ENCODE data around the gene BTAF1. TPM values are rescaled to one million over a fixed set of nuclear protein-coding genes. Genes with fewer than 3 reads are reported as not detected.
A peak's percentile ranks its signal among the peaks of the same experiment; 100 is the strongest.

Gene BTAF1
- total RNA-seq, 1 experiment from 2014 or later: 33.8 TPM

DNA sequence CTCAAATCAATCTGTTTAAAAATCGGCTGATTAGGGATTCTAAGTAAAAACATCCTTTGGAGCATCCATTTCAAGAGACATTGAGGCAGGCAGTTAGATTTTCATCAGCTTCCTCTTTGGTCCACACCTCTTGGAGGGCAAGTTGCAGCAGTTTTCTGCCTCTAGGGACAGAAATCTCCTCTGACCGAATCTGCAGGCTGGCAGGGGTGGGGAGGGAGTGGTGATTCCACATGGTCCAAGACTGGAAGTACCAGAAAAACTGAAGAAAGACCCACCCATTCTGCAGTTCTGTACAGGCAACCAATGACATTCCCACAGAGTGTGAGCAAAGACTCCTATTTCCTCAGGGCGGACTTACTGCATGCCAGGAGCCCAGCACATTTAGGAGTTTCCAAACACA lies 43.3 kb upstream of the BTAF1 start:
- H3K4me1 ChIP-seq (ENCODE audit: control insufficient read depth, insufficient read depth, low read length): peaks cover 15% of the 10 kb centered on the region; the same call in 1 of the 2 replicates
- intact Hi-C loops (cut with micrococcal nuclease; ENCODE audit: unreplicated experiment) (no loop called here), in situ Hi-C loops (cut with HindIII; ENCODE audit: low pct_unique_long_range_greater_than_20kb, low sequenced_read_pairs) (no loop called here)
- H3K36me3 ChIP-seq (ENCODE audit: control insufficient read depth, insufficient read depth, low read length): no peaks in the 10 kb centered on the region
- ChIA-PET CTCF (no interaction called here), POLR2A (no interaction called here)
- no peak overlapping the region; the same call in 1 of the 2 replicates for H3K27ac ChIP-seq (ENCODE audit: low read length)
- no TSS peak for BruUV-seq (replicated peaks)
- no peak for DNase-seq (ENCODE audit: low read depth, low spot score)
- 0 out of 2 replicates have a peak, but pooled peaks have one; percentile 35 for ATAC-seq
- no peak for TF ChIP-seq CTCF (IDR thresholded peaks at IDR 0.05)
- no peak for TF ChIP-seq SIN3A (IDR thresholded peaks at IDR 0.05; ENCODE audit: borderline replicate concordance, insufficient read depth, low read depth, low read length)
- no peak for TF ChIP-seq POLR2AphosphoS5 (IDR thresholded peaks at IDR 0.05; ENCODE audit: low read depth, low read length)
- H3K27me3 ChIP-seq (ENCODE audit: control insufficient read depth, insufficient read depth, low read length): no peaks in the 10 kb centered on the region
- H3K4me3 ChIP-seq (ENCODE audit: low read depth in 2 of 2, low read length in 2 of 2): no peak overlapping the region
- H3K9me3 ChIP-seq (ENCODE audit: control insufficient read depth, insufficient read depth, low read depth, low read length): no peaks in the 10 kb centered on the region

- peak; percentile 65 for ATAC-seq
- Histone ChIP-seq H3K4me3 (ENCODE audit: low read depth in 2 of 2, low read length in 2 of 2) (peak overlapping the region in 1 of 2 experiments; percentile 22; a peak in 1 of 4 replicates), H3K27me3 (ENCODE audit: control insufficient read depth, insufficient read depth, low read length) (no peaks in the 10 kb centered on the region), H3K4me1 (ENCODE audit: control insufficient read depth, insufficient read depth, low read length) (peaks cover 19% of the 10 kb centered on the region), H3K27ac (ENCODE audit: low read length) (peak overlapping the region; percentile 23; the same call in 1 of the 2 replicates), H3K9me3 (ENCODE audit: control insufficient read depth, insufficient read depth, low read depth, low read length) (no peaks in the 10 kb centered on the region), H3K36me3 (ENCODE audit: control insufficient read depth, insufficient read depth, low read length) (no peaks in the 10 kb centered on the region)
- intact Hi-C loops (cut with micrococcal nuclease; ENCODE audit: unreplicated experiment): no loop called here
- ChIA-PET POLR2A (no interaction called here), CTCF (interaction anchor here (0.6 to 0.7 kb wide), 2 partner anchors 12 to 43 kb away, joined by 3 to 4 read pairs; no protein-coding TSS in a partner anchor)
- no peak for TF ChIP-seq CTCF (IDR thresholded peaks at IDR 0.05)
- TF ChIP-seq POLR2AphosphoS5 (IDR thresholded peaks at IDR 0.05; ENCODE audit: low read depth, low read length): no peak
- no peak for TF ChIP-seq TCF7L2 (IDR thresholded peaks at IDR 0.05; ENCODE audit: low read depth, low read length)
- TF ChIP-seq SIN3A (IDR thresholded peaks at IDR 0.05; ENCODE audit: borderline replicate concordance, insufficient read depth, low read depth, low read length): no peak
- TF ChIP-seq, protein P1, sequence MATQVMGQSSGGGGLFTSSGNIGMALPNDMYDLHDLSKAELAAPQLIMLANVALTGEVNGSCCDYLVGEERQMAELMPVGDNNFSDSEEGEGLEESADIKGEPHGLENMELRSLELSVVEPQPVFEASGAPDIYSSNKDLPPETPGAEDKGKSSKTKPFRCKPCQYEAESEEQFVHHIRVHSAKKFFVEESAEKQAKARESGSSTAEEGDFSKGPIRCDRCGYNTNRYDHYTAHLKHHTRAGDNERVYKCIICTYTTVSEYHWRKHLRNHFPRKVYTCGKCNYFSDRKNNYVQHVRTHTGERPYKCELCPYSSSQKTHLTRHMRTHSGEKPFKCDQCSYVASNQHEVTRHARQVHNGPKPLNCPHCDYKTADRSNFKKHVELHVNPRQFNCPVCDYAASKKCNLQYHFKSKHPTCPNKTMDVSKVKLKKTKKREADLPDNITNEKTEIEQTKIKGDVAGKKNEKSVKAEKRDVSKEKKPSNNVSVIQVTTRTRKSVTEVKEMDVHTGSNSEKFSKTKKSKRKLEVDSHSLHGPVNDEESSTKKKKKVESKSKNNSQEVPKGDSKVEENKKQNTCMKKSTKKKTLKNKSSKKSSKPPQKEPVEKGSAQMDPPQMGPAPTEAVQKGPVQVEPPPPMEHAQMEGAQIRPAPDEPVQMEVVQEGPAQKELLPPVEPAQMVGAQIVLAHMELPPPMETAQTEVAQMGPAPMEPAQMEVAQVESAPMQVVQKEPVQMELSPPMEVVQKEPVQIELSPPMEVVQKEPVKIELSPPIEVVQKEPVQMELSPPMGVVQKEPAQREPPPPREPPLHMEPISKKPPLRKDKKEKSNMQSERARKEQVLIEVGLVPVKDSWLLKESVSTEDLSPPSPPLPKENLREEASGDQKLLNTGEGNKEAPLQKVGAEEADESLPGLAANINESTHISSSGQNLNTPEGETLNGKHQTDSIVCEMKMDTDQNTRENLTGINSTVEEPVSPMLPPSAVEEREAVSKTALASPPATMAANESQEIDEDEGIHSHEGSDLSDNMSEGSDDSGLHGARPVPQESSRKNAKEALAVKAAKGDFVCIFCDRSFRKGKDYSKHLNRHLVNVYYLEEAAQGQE (IDR thresholded peaks at IDR 0.05; ENCODE audit: insufficient read depth in 1 of 2, low read depth in 2 of 2, low read length in 1 of 2): no peak
- in situ Hi-C loops (cut with HindIII; ENCODE audit: low pct_unique_long_range_greater_than_20kb, low sequenced_read_pairs): no loop called here
- no TSS peak for BruUV-seq (replicated peaks)
- DNase-seq (ENCODE audit: low read depth, low spot score): no peak
Observed at GRCh38 chr10:91883549-91884444, 39.8 kb upstream of the BTAF1 start.

Measured in Panc1 (cell line).